Spleen (tissue), 7 donors: ENCODE data around the gene OR7A5.

ENCODE experiments used
- CTCF ChIP-seq, 11 experiments: fragments of 200-600 bp in 7 of 11; fragments of 450-650 bp in 4 of 11; sonication (generic) in 4 of 11; IDR thresholded peaks in 8 of 11; conservative IDR thresholded peaks in 3 of 11; 1 replicate in 7 of 11; 2 replicates in 4 of 11; pipeline versions ENCODE4 v1.4.0 to v1.8.0; 2016 to 2021; ENCODE audit warnings: antibody characterized with exemption in 11 of 11, inconsistent platforms in 4 of 11, mild to moderate bottlenecking in 1 of 11
- POLR2AphosphoS5 ChIP-seq, 3 donors: sonication (generic); formaldehyde crosslinking; IDR thresholded peaks; one replicate each; pipeline ENCODE4 v1.5.1; 2017; ENCODE audit warnings: antibody characterized with exemption in 3 of 3
- donor health status: DM: no; HTN: no; CAD: no; lungs with moderate emphysema.
- donor health status: DM: no; HTN: no; CAD: no.
- donor health status: DM: no; HTN: no; CAD: no.

GRCh38 chr19:14840206-14840605, 5.2 kb upstream of the OR7A5 start:
- TF ChIP-seq POLR2AphosphoS5 (IDR thresholded peaks at IDR 0.05): no peak
- no peak for TF ChIP-seq CTCF (IDR thresholded peaks at IDR 0.05 in 8 of 11, conservative IDR thresholded peaks at IDR 0.05 in 3 of 11)
